Activated naive CD8-positive, alpha-beta T cell treated with anti-CD3 and anti-CD28 coated beads, Interleukin-2, amount 10 ng/mL, durations not matched to agents 7 days and 5 days (primary cell): ENCODE measurements around the gene IFT27. TPM values are rescaled to one million over a fixed set of nuclear protein-coding genes. Genes with fewer than 3 reads are reported as not detected.

Experiments used
- ATAC-seq: fragments of 150-1000 bp; cut with Tn5 transposase; one replicate; pipeline ENCODE4 v1.10.0; 2021; ENCODE audit warnings: low read depth, moderate library complexity
- POLR2A ChIA-PET: fragments of 350-600 bp; sonication (Branson Sonifier 250); formaldehyde crosslinking; loops from one replicate; lab custom pipeline; 2021; ENCODE audit warnings: antibody characterized with exemption; lab: Charles Lee
- DNase-seq: peaks from one replicate; pipeline ENCODE4 v3.0.0; 2021
- H3K27ac Mint-ChIP-seq: one replicate; pipeline ENCODE4 v1.8.0; 2022; ENCODE audit warnings: mild to moderate bottlenecking, mixed read lengths
- H3K27me3 Mint-ChIP-seq: one replicate; pipeline ENCODE4 v1.8.0; 2022; ENCODE audit warnings: mild to moderate bottlenecking, moderate library complexity, mixed read lengths
- H3K36me3 Mint-ChIP-seq: one replicate; pipeline ENCODE4 v1.8.0; 2021; ENCODE audit warnings: mild to moderate bottlenecking, mixed read lengths
- H3K4me1 Mint-ChIP-seq: one replicate; pipeline ENCODE4 v1.8.0; 2021; ENCODE audit warnings: mixed read lengths
- H3K4me3 Mint-ChIP-seq: one replicate; pipeline ENCODE4 v1.8.0; 2022; ENCODE audit warnings: mild to moderate bottlenecking, moderate library complexity, mixed read lengths
- H3K9me3 Mint-ChIP-seq: one replicate; pipeline ENCODE4 v1.8.0; 2021; ENCODE audit warnings: mixed read lengths
- total RNA-seq, 2 experiments: library from RNA; stranded (reverse); gene quantifications; one replicate each; pipeline ENCODE4 v1.2.3, GENCODE V29; 2021

The IFT27 gene
- total RNA-seq, 2 experiments from 2014 or later = 23.5 to 27.8 TPM

DNA sequence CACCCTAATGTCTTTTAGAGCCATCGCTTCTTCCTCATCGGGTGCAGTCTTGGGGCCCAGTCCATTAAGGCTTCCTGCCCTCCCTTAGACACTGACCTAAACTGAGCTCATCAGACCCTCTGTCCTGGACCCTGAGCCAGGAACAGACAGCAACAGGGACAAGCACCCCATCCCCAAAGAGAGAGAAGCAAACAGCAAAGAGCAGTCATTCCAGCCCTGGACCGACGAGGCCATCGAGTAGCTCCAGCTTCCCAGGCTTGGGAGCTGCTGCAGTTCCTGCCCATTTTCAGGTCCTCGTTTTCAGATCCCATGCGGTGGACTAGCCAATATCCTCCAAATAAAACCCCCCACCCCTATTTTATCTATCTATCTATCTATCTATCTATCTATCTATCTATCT is 46.6 kb downstream of the IFT27 start:
- H3K4me1 Mint-ChIP-seq = no peaks in the 10 kb centered on the region
- ATAC-seq = no peak
- POLR2A ChIA-PET = no interaction called here

DNA sequence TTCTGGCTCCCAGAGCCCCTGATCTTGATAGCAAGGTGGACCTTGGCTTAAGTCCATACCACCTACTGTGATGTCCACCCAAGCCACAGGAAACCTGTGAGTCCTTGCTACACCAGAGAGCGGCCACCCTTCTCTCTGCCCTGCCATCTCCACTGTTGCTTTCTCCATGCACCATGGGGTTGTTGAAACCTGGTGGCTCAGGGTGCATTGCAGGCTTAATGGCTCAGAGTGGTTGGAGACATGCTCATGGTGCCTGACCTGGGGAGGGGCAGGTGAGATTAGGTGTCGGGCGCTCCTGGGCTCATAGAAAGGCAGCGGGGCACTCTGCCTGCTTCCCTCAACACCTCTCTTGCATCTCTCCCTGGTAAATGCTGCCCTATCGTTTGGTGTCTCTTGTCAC is 47.4 kb downstream of the IFT27 start:
- H3K4me3 Mint-ChIP-seq = no peak overlapping the region
- no peak overlapping the region for H3K27ac Mint-ChIP-seq
- POLR2A ChIA-PET = no interaction called here
- DNase-seq (no peak), ATAC-seq (no peak)
- peaks cover 9% of the 10 kb centered on the region for H3K27me3 Mint-ChIP-seq
- no peaks in the 10 kb centered on the region for H3K4me1 Mint-ChIP-seq
- H3K9me3 Mint-ChIP-seq = no peaks in the 10 kb centered on the region
- no peaks in the 10 kb centered on the region for H3K36me3 Mint-ChIP-seq

More for the DNA sequence above, 46.6 kb downstream of the IFT27 start:
- Mint-ChIP-seq H3K9me3 (no peaks in the 10 kb centered on the region), H3K27me3 (peaks cover 12% of the 10 kb centered on the region), H3K36me3 (no peaks in the 10 kb centered on the region), H3K27ac (no peak overlapping the region), H3K4me3 (no peak overlapping the region)
- DNase-seq = no peak

DNA sequence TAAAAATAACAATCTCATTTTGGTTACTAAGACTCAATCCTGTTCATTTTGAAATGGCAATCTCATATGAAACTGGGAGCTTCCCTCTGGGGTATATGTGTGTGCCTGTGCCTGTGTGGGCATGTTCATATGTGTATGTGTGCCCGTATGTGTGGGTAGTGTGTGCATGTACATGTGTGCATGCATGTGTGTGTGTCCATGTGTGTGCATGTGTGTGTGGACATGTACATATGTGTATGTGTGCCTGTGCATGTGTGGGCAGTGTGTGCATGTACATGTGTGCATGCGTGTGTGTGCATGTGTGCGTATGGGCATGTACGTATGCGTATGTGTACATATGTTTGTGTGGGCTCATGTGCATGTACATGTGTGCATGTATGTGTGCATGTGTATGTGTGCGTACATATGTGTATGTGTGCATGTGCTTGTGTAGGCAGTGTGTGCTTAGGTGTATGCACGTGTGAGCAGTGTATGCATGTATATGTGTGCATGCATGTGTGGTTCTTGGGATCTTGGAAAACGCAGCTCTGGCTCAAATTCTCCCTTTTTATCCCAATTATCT is 47.9 kb downstream of the IFT27 start:
- no peaks in the 10 kb centered on the region for H3K36me3 Mint-ChIP-seq
- DNase-seq (no peak), ATAC-seq (no peak)
- H3K9me3 Mint-ChIP-seq = no peaks in the 10 kb centered on the region
- H3K27ac Mint-ChIP-seq = no peak overlapping the region
- no peak overlapping the region for H3K4me3 Mint-ChIP-seq
- POLR2A ChIA-PET = no interaction called here
- H3K27me3 Mint-ChIP-seq = peaks cover 13% of the 10 kb centered on the region
- no peaks in the 10 kb centered on the region for H3K4me1 Mint-ChIP-seq

DNA sequence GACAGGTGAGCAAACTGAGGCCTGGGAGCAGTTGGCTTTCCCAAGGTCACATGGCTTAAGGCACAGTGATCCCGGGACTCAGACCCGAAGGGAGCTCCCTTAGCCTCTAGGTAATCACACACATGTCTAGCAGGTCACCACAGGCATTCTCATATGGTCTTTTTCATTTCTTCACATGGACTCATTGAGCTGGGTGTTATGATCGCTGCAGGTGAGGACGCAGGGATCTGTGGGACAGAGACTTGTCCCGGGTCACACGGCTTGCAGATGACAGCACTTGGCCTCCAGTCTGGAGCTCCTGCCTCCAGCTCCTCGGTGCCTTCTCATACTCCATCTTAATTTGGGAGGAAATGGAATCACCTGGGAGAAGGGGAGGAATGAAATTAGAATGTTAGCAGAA is 48.8 kb downstream of the IFT27 start:
- no peak overlapping the region for H3K27ac Mint-ChIP-seq
- H3K27me3 Mint-ChIP-seq = peaks cover 16% of the 10 kb centered on the region
- no peaks in the 10 kb centered on the region for H3K4me1 Mint-ChIP-seq
- ATAC-seq = no peak
- DNase-seq = no peak
- POLR2A ChIA-PET = no interaction called here
- H3K36me3 Mint-ChIP-seq = no peaks in the 10 kb centered on the region
- H3K4me3 Mint-ChIP-seq = no peak overlapping the region
- H3K9me3 Mint-ChIP-seq = no peaks in the 10 kb centered on the region

DNA sequence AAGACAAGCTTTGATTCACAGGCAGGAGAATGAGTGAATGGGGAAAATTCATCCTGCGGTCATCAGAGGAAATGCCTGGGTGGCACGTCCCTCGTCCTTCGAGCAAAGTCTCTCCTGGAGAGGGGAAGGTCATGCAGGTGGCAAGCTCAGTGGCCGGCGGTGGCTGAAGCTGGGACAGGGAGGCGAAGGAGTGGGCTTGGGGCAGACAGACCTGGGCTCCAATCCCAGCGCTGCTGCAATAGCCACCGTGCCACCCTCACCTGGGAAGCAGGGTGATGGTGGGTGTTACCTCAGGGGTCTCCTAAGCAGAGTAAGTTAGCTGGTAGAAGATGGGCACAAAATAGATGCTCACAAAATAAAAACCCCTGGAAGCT is 49.9 kb downstream of the IFT27 start:
- no peak overlapping the region for H3K27ac Mint-ChIP-seq
- DNase-seq (no peak), ATAC-seq (no peak)
- H3K9me3 Mint-ChIP-seq = no peaks in the 10 kb centered on the region
- no peaks in the 10 kb centered on the region for H3K4me1 Mint-ChIP-seq
- POLR2A ChIA-PET = no interaction called here
- H3K4me3 Mint-ChIP-seq = no peak overlapping the region
- peaks cover 24% of the 10 kb centered on the region for H3K27me3 Mint-ChIP-seq
- H3K36me3 Mint-ChIP-seq = no peaks in the 10 kb centered on the region

DNA sequence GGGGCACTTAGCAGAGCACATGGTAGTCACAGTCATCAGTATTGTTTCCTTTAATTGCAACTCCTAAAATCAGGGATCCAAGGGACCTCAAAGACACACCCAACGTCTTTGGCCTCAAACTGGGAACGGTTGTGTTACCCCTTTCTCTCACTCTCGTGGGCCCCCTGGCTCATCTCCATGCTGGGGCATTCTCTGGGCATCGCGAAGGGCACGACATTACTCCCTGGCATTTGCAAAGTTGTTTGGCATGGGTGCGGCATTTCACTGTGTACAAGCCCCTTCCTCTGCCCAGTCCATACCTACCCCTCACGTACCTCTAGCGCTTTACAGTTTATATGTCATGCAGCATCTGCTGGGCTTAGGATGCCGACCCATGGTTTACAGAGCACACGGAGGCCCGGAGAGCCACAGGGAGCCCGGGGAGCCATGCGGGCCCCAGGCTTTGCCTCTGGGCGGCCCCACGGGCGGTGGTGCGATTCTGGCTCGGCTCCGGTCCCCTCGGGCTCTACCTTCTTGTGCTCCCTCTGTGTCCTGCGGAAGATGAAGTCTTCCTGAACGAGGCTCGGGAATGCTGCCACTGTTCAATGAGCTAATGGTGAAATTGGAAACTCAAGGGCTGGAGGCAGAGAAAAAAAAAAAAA is 50.4 kb downstream of the IFT27 start:
- ATAC-seq (no peak), DNase-seq (no peak)
- no peaks in the 10 kb centered on the region for H3K9me3 Mint-ChIP-seq
- no peaks in the 10 kb centered on the region for H3K4me1 Mint-ChIP-seq
- no peaks in the 10 kb centered on the region for H3K36me3 Mint-ChIP-seq
- H3K27ac Mint-ChIP-seq = no peak overlapping the region
- peaks cover 27% of the 10 kb centered on the region for H3K27me3 Mint-ChIP-seq
- POLR2A ChIA-PET = no interaction called here
- no peak overlapping the region for H3K4me3 Mint-ChIP-seq

DNA sequence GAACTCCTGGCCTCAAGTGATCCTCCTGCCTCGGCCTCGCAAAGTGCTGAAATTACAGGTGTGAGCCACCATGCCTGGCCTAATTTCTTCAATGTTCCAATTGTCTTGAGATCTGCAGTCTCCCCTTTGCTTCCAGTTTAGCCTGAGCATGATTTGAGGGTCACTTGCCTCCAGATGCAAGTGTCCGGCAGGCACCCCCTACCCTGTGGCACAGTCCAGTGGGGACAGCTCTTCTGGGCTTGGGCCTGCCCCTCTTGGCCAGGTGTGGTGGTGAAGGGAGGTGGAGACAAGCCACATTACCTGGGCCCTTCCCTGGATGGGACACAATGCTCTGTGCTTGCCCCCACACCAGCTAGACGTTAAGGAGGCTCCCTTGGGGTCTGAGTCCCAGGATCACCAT is 51.1 kb downstream of the IFT27 start:
- Mint-ChIP-seq H3K36me3 (no peaks in the 10 kb centered on the region), H3K27ac (no peak overlapping the region), H3K4me1 (no peaks in the 10 kb centered on the region), H3K9me3 (no peaks in the 10 kb centered on the region), H3K4me3 (no peak overlapping the region), H3K27me3 (peaks cover 29% of the 10 kb centered on the region)
- ATAC-seq (no peak), DNase-seq (no peak)
- POLR2A ChIA-PET = no interaction called here

DNA sequence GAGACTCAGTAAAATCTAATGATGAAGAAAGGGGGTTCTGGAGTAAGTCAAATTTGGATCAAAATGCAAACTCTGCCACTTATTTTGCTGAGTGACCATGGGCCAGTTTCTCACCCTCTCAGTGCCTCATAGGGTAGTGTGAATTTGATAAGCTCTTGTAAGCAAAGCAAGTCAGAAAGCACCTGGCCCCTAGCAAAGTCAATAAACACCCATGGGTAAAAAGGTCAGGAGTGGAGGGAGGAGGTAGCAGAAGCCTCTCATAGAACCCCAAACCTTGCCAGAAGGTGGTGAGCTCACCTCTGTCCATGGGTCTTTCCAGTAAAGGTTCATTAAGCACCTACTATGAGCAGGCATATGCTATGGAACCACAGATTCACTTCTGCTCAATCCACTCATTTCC is 53.9 kb downstream of the IFT27 start:
- peaks cover 41% of the 10 kb centered on the region for H3K27me3 Mint-ChIP-seq

DNA sequence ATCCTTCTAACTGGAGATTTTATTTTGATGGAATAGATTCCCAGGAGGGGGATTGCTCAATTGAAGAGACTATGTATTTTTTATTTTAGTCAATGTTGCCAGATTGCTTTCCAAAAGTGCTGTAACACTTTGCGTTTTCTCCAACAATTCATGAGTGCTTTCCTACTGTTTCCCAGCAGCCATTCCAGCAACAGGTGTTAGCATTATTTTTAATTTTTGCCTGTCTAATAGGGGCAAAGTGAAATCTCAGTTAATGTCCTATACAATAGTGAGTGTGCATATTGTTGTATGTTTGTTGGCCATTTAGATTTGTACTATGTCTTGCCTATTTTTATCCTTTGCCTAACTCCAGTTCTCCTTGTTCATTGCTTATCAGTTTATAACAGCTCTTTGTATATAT is 60.3 kb downstream of the IFT27 start:
- POLR2A ChIA-PET = no interaction called here
- ATAC-seq (no peak), DNase-seq (no peak)
- Mint-ChIP-seq H3K4me1 (no peaks in the 10 kb centered on the region), H3K27ac (no peak overlapping the region), H3K27me3 (peaks cover 36% of the 10 kb centered on the region), H3K4me3 (no peak overlapping the region), H3K9me3 (no peaks in the 10 kb centered on the region), H3K36me3 (no peaks in the 10 kb centered on the region)

More for the DNA sequence above, 53.9 kb downstream of the IFT27 start:
- no peak overlapping the region for H3K27ac Mint-ChIP-seq
- no peaks in the 10 kb centered on the region for H3K9me3 Mint-ChIP-seq
- H3K4me3 Mint-ChIP-seq = no peak overlapping the region
- POLR2A ChIA-PET = no interaction called here
- ATAC-seq = no peak
- DNase-seq = no peak
- no peaks in the 10 kb centered on the region for H3K4me1 Mint-ChIP-seq
- no peaks in the 10 kb centered on the region for H3K36me3 Mint-ChIP-seq

DNA sequence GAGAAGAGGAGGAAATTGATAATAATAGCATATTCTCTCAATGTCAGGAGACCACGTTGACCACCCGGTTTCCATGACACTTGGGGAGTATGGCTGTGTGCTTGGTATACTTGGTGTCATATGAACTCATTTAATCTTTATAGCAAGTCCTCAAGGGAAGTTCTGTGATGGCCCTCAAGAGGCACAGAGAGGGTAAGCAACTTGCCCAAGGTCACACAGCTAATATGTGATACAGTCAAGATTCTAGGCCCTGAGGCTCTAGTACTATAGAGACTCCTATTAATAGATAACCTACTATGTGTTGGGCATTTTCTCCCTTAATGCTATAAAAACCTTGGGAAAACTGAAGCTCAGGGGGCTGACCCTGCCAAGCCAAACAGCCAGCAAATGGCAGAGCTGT is 61.8 kb downstream of the IFT27 start:
- Mint-ChIP-seq H3K4me1 (no peaks in the 10 kb centered on the region), H3K27ac (no peak overlapping the region), H3K36me3 (no peaks in the 10 kb centered on the region), H3K27me3 (peaks cover 31% of the 10 kb centered on the region), H3K4me3 (no peak overlapping the region), H3K9me3 (no peaks in the 10 kb centered on the region)
- POLR2A ChIA-PET = no interaction called here
- no peak for ATAC-seq
- no peak for DNase-seq

DNA sequence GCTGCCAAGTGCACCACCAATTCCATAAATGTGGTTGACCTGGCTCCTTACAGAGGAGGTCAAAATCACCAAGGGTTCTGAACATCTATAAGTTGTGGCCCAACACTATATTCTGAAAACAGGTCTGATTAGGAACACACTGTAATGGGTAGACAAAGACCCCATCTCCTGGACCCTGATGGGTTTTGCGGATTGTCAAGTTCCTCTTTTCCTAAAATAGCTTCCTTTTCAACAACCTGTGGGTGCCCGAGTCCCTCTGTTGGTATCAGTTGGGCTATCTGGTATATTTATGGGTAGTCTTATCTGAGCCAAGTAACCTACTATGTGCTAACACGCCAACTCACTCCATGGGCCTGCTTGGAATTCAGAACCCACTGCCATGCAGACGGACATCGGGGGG is 62.5 kb downstream of the IFT27 start:
- Mint-ChIP-seq H3K9me3 (no peaks in the 10 kb centered on the region), H3K36me3 (no peaks in the 10 kb centered on the region), H3K4me1 (no peaks in the 10 kb centered on the region), H3K27ac (no peak overlapping the region), H3K4me3 (no peak overlapping the region), H3K27me3 (peaks cover 27% of the 10 kb centered on the region)
- ATAC-seq (no peak), DNase-seq (no peak)
- POLR2A ChIA-PET = no interaction called here

Other genes starting within 250 kb of the IFT27 start
- gene EIF3D, start 247.0 kb downstream of the IFT27 start, total RNA-seq = 100 to 1,000 TPM; 198 to 203 TPM
- not detected for gene CACNG2, start 72.4 kb downstream of the IFT27 start, total RNA-seq
- not detected for gene PVALB, start 40.9 kb upstream of the IFT27 start, total RNA-seq
- gene NCF4, start 84.9 kb upstream of the IFT27 start, total RNA-seq = 10 to 100 TPM; 31.0 to 35.3 TPM
- gene CSF2RB, start 137.5 kb upstream of the IFT27 start, total RNA-seq = 1 to 10 TPM; 1.1 to 1.3 TPM
- gene TST, start 243.3 kb upstream of the IFT27 start, total RNA-seq = 1 to 10 TPM; 3.7 to 6.1 TPM
- 10 to 100 TPM; 23.1 to 23.4 TPM for gene MPST, start 243.6 kb upstream of the IFT27 start, total RNA-seq